GM20431 (cell line): ENCODE measurements around the gene NDUFS4.
"Not testable (repeated sequence)": the region's sequence is repeated elsewhere in the genome, so short reads cannot be mapped to it uniquely, and the experiment has no call there.

Source experiments
- in situ Hi-C: fragments of 300-500 bp; cut with MseI, MboI; formaldehyde crosslinking; loops from one replicate; pipeline ENCODE4 v1.15.0; 2020; ENCODE audit warnings: low sequenced_read_pairs; ENCODE audit not compliant: unreplicated experiment

NDUFS4 gene

DNA sequence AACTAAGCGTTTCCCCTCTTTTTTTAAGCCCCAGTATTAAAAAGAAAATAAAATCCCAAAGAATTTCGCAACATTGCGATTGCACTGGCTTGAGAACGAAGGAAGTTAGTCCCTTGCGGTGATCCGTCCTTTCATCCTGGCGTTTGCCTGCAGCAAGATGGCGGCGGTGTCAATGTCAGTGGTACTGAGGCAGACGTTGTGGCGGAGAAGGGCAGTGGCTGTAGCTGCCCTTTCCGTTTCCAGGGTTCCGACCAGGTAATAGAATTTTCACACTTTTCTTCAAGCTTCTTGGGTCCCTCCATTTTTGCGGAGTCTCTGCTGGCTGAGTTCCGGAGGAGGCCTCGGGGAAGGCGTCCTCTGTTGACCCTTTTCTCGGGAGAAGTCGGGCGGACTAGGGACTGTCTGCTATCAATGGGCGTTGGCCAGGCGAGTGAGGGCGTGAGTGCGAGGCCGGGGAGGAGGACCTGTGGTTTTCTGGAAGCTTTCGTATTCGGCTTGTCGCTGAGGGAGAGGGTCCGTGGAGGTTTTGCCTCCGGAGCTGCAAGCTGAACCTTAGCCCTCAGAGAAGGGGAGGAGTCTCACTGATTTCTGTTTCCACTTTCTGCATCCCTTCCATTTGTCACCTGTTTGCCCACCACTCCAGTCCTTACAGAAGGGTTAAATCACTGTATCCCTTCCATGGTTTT, at the start of gene NDUFS4:
Gene NDUFS4, plus strand, starts transcription at position 134 of the 686 bp plus-strand sequence. Its CDS starts 24 bp downstream, at position 158.
- in situ Hi-C loops, result no loop called here

- in situ Hi-C loops, result no loop called here
Measured at GRCh38 chr5:53512539-53512938, 47.9 kb upstream of the NDUFS4 start.

- in situ Hi-C loops, result no loop called here
Measured at GRCh38 chr5:53515988-53516387, 44.5 kb upstream of the NDUFS4 start.

DNA sequence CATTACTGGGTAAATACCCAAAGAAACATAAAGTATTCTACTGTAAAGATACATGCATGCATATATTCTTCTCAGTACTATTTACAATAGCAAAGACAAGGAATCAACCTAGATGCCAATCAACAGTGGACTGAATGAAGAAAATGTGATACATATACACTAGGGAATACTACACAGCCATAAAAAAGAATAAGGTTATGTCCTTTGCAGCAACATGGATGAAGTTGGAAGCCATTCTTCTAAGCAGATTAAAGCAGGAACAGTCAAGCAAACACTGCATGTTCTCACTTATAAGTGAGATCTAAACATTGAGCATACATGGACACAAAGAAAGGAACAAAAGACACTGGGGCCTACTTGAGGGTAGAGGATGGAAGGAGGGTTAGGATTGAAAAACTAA, 39.6 kb upstream of the NDUFS4 start:
- in situ Hi-C loops, result no loop called here

DNA sequence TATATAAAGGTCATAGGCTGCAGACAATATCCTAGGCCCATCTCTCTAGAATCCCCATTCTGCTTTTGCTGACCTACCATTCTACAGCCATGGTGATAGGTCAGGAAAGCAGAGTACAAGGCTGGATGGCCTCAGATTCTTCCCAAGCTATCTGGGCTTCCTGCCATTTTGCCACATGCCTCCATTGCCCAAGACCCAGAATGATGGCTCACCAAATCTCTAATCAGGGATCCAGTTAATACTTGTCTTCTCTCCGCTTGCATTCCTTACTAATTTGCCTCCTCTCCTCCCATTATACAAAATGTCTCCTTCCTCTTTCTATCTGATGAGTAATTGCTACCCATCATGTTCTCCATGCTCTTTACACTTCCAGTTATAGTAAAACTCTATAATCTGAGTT, 22.7 kb upstream of the NDUFS4 start:
- in situ Hi-C loops, result no loop called here

DNA sequence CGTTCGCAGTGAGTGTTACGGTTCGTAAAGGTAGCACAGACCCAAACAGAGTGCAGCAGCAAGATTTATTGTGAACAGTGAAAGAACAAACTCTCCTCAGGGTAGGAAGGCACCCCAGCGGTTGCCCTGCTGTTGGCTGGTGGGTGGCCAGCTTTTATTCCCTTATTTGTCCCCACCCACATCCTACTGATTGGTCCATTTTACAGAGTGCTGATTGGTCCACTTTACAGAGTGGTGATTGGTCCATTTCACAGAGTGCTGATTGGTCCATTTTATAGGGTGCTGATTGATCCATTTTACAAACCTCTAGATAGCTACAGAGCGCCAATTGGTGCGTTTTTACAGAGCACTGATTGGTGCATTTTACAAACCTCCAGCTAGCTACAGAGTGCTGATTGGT, 19.7 kb upstream of the NDUFS4 start:
- in situ Hi-C loops, result not testable (repeated sequence)

- in situ Hi-C loops, result no loop called here
Measured at GRCh38 chr5:53541859-53542258, 18.6 kb upstream of the NDUFS4 start.

DNA sequence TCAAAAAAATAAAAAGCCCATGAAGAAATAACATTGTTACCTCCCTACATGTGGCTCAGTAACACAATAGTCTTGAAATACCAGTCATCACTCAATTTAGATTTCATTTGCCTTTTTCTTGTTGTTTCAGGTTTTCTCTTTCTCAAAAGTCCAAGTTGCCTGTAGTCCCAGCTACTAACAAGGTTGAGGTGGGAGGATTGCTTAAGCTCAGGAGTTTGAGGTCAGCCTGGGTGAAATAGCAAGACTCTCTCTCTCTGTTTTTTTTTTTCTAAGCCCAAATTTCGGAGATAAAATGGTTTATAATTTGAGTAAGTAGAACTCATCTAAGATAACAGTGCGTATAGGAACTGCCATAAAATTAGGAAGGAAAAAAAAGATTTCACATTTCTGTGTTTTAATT, 17.5 kb upstream of the NDUFS4 start:
- in situ Hi-C loops, result no loop called here

- in situ Hi-C loops, result no loop called here
Measured at GRCh38 chr5:53543401-53543800, 17.0 kb upstream of the NDUFS4 start.

DNA sequence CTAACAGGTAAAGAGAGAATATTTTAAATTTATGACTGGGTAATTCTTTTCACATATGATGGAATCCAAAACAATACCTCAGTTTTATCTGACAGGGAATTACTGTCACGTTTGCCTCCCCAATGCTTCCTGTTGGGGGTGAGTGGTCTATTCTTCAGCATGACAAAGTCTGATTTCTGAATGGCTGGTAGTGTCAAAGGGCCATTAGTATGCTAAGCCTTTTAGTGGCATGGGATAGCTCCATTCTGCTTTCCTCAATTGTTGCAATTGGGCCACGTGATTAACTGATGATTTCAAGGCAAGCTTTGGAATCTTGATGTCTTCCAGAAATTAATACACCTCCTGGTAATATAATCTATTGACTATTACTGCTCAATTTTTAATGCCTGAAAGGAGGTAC, 14.7 kb upstream of the NDUFS4 start:
- in situ Hi-C loops, result no loop called here

GRCh38 chr5:53547226-53547625, 13.2 kb upstream of the NDUFS4 start:
- in situ Hi-C loops, result no loop called here

DNA sequence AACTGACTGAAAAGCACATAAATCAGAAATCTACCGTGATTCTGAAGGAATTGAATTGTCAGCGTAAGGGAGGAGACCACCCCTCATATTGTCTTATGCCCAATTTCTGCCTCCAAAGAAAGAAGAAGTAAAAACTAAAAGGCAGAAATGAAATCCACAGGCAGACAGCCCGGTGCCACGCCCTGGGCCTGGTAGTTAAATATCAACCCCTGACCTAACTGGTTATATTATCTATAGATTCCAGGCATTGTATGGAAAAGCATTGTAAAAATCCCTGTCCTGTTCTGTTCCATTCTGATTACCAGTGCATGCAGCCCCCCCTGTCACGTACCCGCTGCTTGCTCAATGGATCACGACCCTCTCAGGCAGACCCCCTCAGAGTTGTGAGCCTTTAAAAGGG, 11.9 kb upstream of the NDUFS4 start:
- in situ Hi-C loops, result not testable (repeated sequence)

DNA sequence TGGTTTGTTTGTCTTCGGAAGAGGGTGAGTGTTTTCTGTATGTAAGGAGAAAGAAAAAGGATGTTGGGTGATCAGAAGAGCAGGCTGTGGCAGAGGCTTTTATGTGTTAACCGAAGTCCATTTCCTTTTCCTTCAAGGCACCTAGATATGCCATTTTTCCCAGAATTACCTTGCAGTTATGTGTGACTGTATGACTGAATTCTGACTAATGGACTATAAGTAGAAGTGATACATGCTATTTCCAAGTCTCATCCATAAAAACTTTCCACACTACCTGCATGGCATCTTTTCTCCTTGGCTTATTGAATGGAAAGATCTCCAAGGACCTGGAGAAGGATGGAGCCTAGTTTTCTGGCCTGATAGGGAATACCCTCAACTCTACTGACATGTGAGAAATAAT, 10.6 kb upstream of the NDUFS4 start:
- in situ Hi-C loops, result no loop called here

DNA sequence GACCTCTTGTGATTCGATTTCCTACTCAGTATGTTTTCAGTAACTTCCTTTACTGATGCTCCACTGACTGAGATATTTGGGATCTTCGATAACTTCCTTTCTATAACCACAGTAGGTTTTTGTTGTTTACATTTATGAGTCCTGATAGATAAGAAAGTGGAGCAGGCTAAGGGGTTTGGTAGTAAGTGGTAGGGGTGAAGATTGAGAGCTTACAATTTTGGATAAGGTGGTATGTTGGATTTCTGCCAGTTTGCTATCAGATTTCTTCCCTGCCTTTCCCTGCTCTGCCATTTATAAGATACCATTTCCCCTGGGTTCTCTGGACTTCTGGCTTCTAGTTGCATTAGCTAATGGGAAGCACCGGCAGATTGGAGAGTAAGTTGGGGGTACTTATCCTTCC, 7.9 kb upstream of the NDUFS4 start:
- in situ Hi-C loops, result no loop called here

- in situ Hi-C loops, result no loop called here
Measured at GRCh38 chr5:53554444-53554843, 6.0 kb upstream of the NDUFS4 start.

DNA sequence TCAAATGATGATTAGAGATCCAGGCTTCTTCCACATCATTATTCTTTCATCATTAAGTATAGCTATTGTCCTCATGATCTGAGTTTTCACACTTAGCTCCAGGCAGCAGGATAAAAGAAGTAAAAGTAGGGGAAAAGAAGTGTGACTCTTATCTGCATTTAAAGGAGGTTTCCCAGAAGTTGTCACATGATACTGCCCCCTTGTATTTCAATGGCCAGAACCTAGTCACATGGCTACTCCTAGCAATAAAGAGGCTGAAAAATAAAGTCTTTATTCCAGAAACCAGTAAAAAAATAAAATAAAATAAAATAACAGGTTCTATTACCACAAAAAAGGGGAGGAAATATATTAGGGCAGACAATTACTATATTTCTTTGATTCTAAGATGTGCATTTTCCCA, 5.3 kb upstream of the NDUFS4 start:
- in situ Hi-C loops, result no loop called here

- in situ Hi-C loops, result no loop called here
Measured at GRCh38 chr5:53556001-53556400, 4.4 kb upstream of the NDUFS4 start.

DNA sequence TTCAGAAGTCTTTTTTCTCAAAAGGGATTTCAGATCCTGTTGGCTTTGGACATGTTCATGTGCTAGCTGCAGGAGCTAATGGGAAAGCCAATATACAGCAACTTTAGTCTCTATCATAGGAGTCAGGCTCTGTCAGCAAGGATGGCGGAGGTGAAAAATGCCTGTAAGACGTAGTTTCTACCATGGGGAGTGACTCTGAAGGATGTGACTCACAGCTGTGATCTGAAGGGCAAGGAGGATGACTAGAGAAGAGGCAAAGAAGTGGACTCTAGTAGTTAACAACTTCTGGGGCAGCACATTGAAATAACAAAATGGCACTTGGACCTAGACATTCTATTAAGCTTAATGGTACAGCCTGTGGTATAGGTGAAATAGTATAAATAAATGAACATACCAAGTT, 3.1 kb upstream of the NDUFS4 start:
- in situ Hi-C loops, result no loop called here

- in situ Hi-C loops, result no loop called here
Measured at GRCh38 chr5:53558966-53559365, 1.5 kb upstream of the NDUFS4 start.

DNA sequence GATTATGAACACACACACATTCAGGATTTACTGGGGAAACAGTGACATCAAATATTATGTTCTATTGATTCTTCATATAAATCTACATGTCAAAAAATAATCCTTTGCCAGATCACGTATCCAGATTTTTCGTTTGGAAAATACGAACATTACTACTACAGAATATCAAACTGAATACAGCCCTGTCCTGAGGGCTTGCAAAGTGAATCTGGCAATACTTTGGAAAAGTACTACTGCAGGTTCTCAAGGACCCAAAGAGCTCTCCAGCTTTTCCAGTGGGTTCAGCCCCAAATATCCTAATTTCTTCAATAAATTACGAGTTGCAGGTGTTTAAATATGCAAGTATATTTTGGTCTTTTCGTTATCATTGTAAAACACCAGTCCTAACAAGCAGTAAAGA, 411 bp upstream of the NDUFS4 start:
- in situ Hi-C loops, result no loop called here

DNA sequence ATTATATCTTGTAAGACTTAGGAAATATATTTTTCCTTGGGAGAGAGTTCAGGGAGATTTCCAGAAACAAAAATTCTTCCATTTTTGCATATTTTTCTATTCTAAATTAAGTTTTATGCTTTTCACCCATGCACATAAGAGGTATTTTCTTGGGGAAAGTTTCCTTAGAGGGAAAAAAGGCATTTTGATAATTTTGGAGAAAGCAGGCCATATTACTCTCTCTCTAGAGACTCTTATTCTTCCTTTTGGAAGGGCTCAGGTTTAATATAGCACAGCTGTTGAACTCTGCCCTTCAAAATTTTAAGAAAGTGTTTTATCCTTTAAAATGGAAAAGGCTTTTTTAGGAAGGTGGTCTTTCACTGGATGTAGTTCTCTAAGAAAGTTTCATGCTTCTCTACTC, 8.0 kb downstream of the NDUFS4 start:
- in situ Hi-C loops, result no loop called here

- in situ Hi-C loops, result no loop called here
Measured at GRCh38 chr5:53568871-53569270, 8.4 kb downstream of the NDUFS4 start.
